ENCODE results near the gene DCANP1. TPM values are rescaled to one million over a fixed set of nuclear protein-coding genes. Genes with fewer than 3 reads are reported as not detected.
A peak's percentile ranks its signal among the peaks of the same experiment; 100 is the strongest.

DCANP1 gene
- total RNA-seq, 1 donor from 2014 or later = not detected

- H3K4me3 Mint-ChIP-seq (ENCODE audit: unreplicated experiment) = no peak overlapping the region
- no peak for DNase-seq (ENCODE audit: low spot score)
- H3K36me3 Mint-ChIP-seq (ENCODE audit: low read depth) = no peaks in the 10 kb centered on the region
- peaks cover 3% of the 10 kb centered on the region for H3K9me3 Mint-ChIP-seq (ENCODE audit: low read depth)
- peaks cover 5% of the 10 kb centered on the region for H3K4me1 Mint-ChIP-seq (ENCODE audit: low read depth)
- no peak for TF ChIP-seq CTCF (IDR thresholded peaks at IDR 0.05)
- no peak overlapping the region for H3K27ac Mint-ChIP-seq (ENCODE audit: unreplicated experiment)
- H3K27me3 Mint-ChIP-seq (ENCODE audit: low read depth) = peaks cover 12% of the 10 kb centered on the region
Observed at GRCh38 chr5:135405082-135405481, 42.1 kb downstream of the DCANP1 start.

GRCh38 chr5:135402031-135402430 lies 45.1 kb downstream of the DCANP1 start:
- Mint-ChIP-seq H3K4me1 (ENCODE audit: low read depth) (peaks cover 27% of the 10 kb centered on the region), H3K36me3 (ENCODE audit: low read depth) (no peaks in the 10 kb centered on the region), H3K4me3 (ENCODE audit: unreplicated experiment) (no peak overlapping the region), H3K9me3 (ENCODE audit: low read depth) (peaks cover 3% of the 10 kb centered on the region), H3K27me3 (ENCODE audit: low read depth) (peaks cover 4% of the 10 kb centered on the region), H3K27ac (ENCODE audit: unreplicated experiment) (no peak overlapping the region)
- DNase-seq (ENCODE audit: low spot score) = no peak
- TF ChIP-seq CTCF (IDR thresholded peaks at IDR 0.05) = no peak

- DNase-seq (ENCODE audit: low spot score) = no peak
- no peak for TF ChIP-seq CTCF (IDR thresholded peaks at IDR 0.05)
- H3K4me1 Mint-ChIP-seq (ENCODE audit: low read depth) = peaks cover 38% of the 10 kb centered on the region
- peaks cover 3% of the 10 kb centered on the region for H3K27me3 Mint-ChIP-seq (ENCODE audit: low read depth)
- no peaks in the 10 kb centered on the region for H3K36me3 Mint-ChIP-seq (ENCODE audit: low read depth)
- peaks cover 3% of the 10 kb centered on the region for H3K9me3 Mint-ChIP-seq (ENCODE audit: low read depth)
- H3K4me3 Mint-ChIP-seq (ENCODE audit: unreplicated experiment) = peak overlapping the region; percentile 82
- no peak overlapping the region for H3K27ac Mint-ChIP-seq (ENCODE audit: unreplicated experiment)
Observed at GRCh38 chr5:135400866-135401265, 46.3 kb downstream of the DCANP1 start.

GRCh38 chr5:135399794-135400542 lies 47.2 kb downstream of the DCANP1 start:
- no peaks in the 10 kb centered on the region for H3K36me3 Mint-ChIP-seq (ENCODE audit: low read depth)
- peaks cover 1% of the 10 kb centered on the region for H3K9me3 Mint-ChIP-seq (ENCODE audit: low read depth)
- no peak for TF ChIP-seq CTCF (IDR thresholded peaks at IDR 0.05)
- peak overlapping the region; percentile 82 for H3K4me3 Mint-ChIP-seq (ENCODE audit: unreplicated experiment)
- H3K27me3 Mint-ChIP-seq (ENCODE audit: low read depth) = peaks cover under 1% of the 10 kb centered on the region
- DNase-seq (ENCODE audit: low spot score) = no peak
- H3K27ac Mint-ChIP-seq (ENCODE audit: unreplicated experiment) = peak overlapping the region; percentile 89
- H3K4me1 Mint-ChIP-seq (ENCODE audit: low read depth) = peaks cover 45% of the 10 kb centered on the region

- H3K4me3 Mint-ChIP-seq (ENCODE audit: unreplicated experiment) = peak within 1 kb of the TSS; percentile 82
- H3K4me1 Mint-ChIP-seq (ENCODE audit: low read depth) = peaks cover 51% of the 10 kb centered on the region
- DNase-seq (ENCODE audit: low spot score) = no peak
- peak within 1 kb of the TSS; percentile 89 for H3K27ac Mint-ChIP-seq (ENCODE audit: unreplicated experiment)
- H3K9me3 Mint-ChIP-seq (ENCODE audit: low read depth) = no peaks in the 10 kb centered on the region
- peak; percentile 23 for TF ChIP-seq CTCF (IDR thresholded peaks at IDR 0.05)
- no peaks in the 10 kb centered on the region for H3K36me3 Mint-ChIP-seq (ENCODE audit: low read depth)
- H3K27me3 Mint-ChIP-seq (ENCODE audit: low read depth) = no peaks in the 10 kb centered on the region
Observed at GRCh38 chr5:135398855-135399793, 48.0 kb downstream of the DCANP1 start, which contains the start of gene MACROH2A1. MACROH2A1 (minus strand) TSS chr5:135399231; CDS start chr5:135389093, 10,138 bp downstream.

All from chondrocyte (in vitro differentiated cells).